HCT116 (cell line): ENCODE results near the gene FOXP1. TPM values are rescaled to one million over a fixed set of nuclear protein-coding genes. Genes with fewer than 3 reads are reported as not detected.

Experiments used
- ATAC-seq: fragments of 200-7000 bp; cut with Tn5 transposase; 2 replicates; pipeline ENCODE4 v1.9.1; 2020; ENCODE audit warnings: mild to moderate bottlenecking, moderate library complexity
- BruUV-seq: library from RNA; stranded (reverse); fragments of 400-500 nt; replicated peaks from 2 replicates; lab custom pipeline; 2021; lab: Mats Ljungman, UMichigan
- CTCF ChIA-PET: fragments of 300-600 bp; sonication (Branson Sonifier 250); formaldehyde crosslinking; loops from one replicate; lab custom pipeline; 2021; ENCODE audit warnings: antibody characterized with exemption; lab: Charles Lee
- POLR2A ChIA-PET: fragments of 300-600, 350-600 bp; sonication (Branson Sonifier 250); formaldehyde crosslinking; loops from one replicate; lab custom pipeline; 2021; ENCODE audit warnings: antibody characterized with exemption; lab: Charles Lee
- RAD21 ChIA-PET, 2 experiments: fragments of 300-600 bp; sonication (Branson Sonifier 250); formaldehyde crosslinking; loops; one replicate each; lab custom pipeline; 2023; ENCODE audit warnings: low total read pairs in 2 of 2; ENCODE audit not compliant: uncharacterized antibody in 2 of 2, unreplicated experiment in 2 of 2, low non-redundant PET in 1 of 2; lab: Charles Lee
- DNase-seq: peaks from one replicate; pipeline ENCODE4 v3.0.0-alpha.2; 2010; ENCODE audit warnings: low read depth, low spot score
- H2AFZ ChIP-seq: fragments of 200-600 bp; shearing (Covaris generic), sonication (generic); 2 replicates; pipeline ENCODE4 v1.6.1; 2017; ENCODE audit warnings: low read depth, mixed run types, mixed read lengths, antibody characterized with exemption, low read length; ENCODE audit not compliant: poor library complexity, severe bottlenecking
- H3K27ac ChIP-seq: 2 replicates; pipeline ENCODE4 v1.5.1; 2012; ENCODE audit warnings: low read depth, low read length
- H3K27me3 ChIP-seq: fragments of 200-600 bp; sonication (generic); 2 replicates; pipeline ENCODE4 v1.6.1; 2016; ENCODE audit warnings: mixed run types, low read length, mixed read lengths; ENCODE audit not compliant: insufficient read depth
- H3K36me3 ChIP-seq, 2 experiments: fragments of 200-500 bp in 1 of 2; fragments of 200-600 bp in 1 of 2; sonication (Bioruptor generic) in 1 of 2; sonication (generic) in 1 of 2; 2 replicates each; pipeline versions ENCODE4 v1.5.1 to v1.6.1; 2014 to 2016; ENCODE audit warnings: low read length in 2 of 2, inconsistent platforms in 1 of 2, mixed read lengths in 1 of 2, mixed run types in 1 of 2; ENCODE audit not compliant: insufficient read depth in 2 of 2, control insufficient read depth in 1 of 2
- H3K4me1 ChIP-seq, 2 experiments: fragments of 200-600 bp in 1 of 2; sonication (generic) in 1 of 2; 2 replicates each; pipeline versions ENCODE4 v1.5.1 to v1.6.1; 2012 to 2017; ENCODE audit warnings: low read length in 2 of 2, inconsistent platforms in 1 of 2, mild to moderate bottlenecking in 1 of 2, mixed read lengths in 1 of 2, mixed run types in 1 of 2, moderate library complexity in 1 of 2; ENCODE audit not compliant: insufficient read depth in 2 of 2, control insufficient read depth in 1 of 2
- H3K4me2 ChIP-seq: fragments of 200-600 bp; sonication (generic); 2 replicates; pipeline ENCODE4 v1.6.1; 2017; ENCODE audit warnings: mixed run types, low read length, mixed read lengths
- H3K4me3 ChIP-seq, 2 experiments: fragments of 200-600 bp in 1 of 2; sonication (generic) in 1 of 2; replicated peaks in 1 of 2; 2 replicates each; pipeline ENCODE4 v1.5.1; 2011 to 2016; ENCODE audit warnings: low read length in 2 of 2, control low read depth in 1 of 2, low read depth in 1 of 2, mild to moderate bottlenecking in 1 of 2, mixed read lengths in 1 of 2, mixed run types in 1 of 2
- H3K79me2 ChIP-seq: fragments of 200-600 bp; sonication (generic); 2 replicates; pipeline ENCODE4 v1.6.1; 2017; ENCODE audit warnings: mild to moderate bottlenecking, mixed run types, low read length, moderate library complexity, mixed read lengths; ENCODE audit not compliant: insufficient read depth
- H3K9ac ChIP-seq: fragments of 200-600 bp; sonication (generic); 2 replicates; pipeline ENCODE4 v1.6.1; 2016; ENCODE audit warnings: low read length, mixed read lengths
- H3K9me2 ChIP-seq: fragments of 200-600 bp; sonication (generic), shearing (Covaris generic); 2 replicates; pipeline ENCODE4 v1.6.1; 2017; ENCODE audit warnings: mixed run types, mild to moderate bottlenecking, moderate library complexity; ENCODE audit not compliant: insufficient read depth
- H3K9me3 ChIP-seq, 2 experiments: fragments of 200-500 bp in 1 of 2; fragments of 200-600 bp in 1 of 2; sonication (Bioruptor generic) in 1 of 2; sonication (generic) in 1 of 2; 2 replicates each; pipeline ENCODE4 v1.6.1; 2014 to 2017; ENCODE audit warnings: low read length in 2 of 2, mixed read lengths in 2 of 2, inconsistent platforms in 1 of 2, low read depth in 1 of 2, mild to moderate bottlenecking in 1 of 2, mixed run types in 1 of 2, moderate library complexity in 1 of 2; ENCODE audit not compliant: control insufficient read depth in 1 of 2, insufficient read depth in 1 of 2
- H4K20me1 ChIP-seq: fragments of 200-600 bp; sonication (generic), shearing (Covaris generic); 2 replicates; pipeline ENCODE4 v1.6.1; 2017; ENCODE audit warnings: mixed run types, mild to moderate bottlenecking, moderate library complexity; ENCODE audit not compliant: insufficient read depth
- CEBPB ChIP-seq: IDR thresholded peaks from 2 replicates; pipeline ENCODE4 v1.6.1; 2012; ENCODE audit warnings: low read depth
- EGR1 ChIP-seq: IDR thresholded peaks from 2 replicates; pipeline ENCODE4 v1.6.1; 2012; ENCODE audit warnings: low read depth
- ELF1 ChIP-seq: IDR thresholded peaks from 2 replicates; pipeline ENCODE4 v1.6.1; 2012; ENCODE audit warnings: low read depth, borderline replicate concordance
- EZH2 ChIP-seq: fragments of 200-600 bp; sonication (generic); IDR thresholded peaks from 2 replicates; pipeline ENCODE4 v1.6.1; 2017; ENCODE audit warnings: antibody characterized with exemption, mixed run types
- EZH2phosphoT487 ChIP-seq: fragments of 200-600 bp; IDR thresholded peaks from 2 replicates; pipeline ENCODE4 v1.6.1; 2018; ENCODE audit warnings: antibody characterized with exemption, borderline replicate concordance
- FOSL1 ChIP-seq: IDR thresholded peaks from 2 replicates; pipeline ENCODE4 v1.6.1; 2012; ENCODE audit warnings: low read depth
- POLR2A ChIP-seq: IDR thresholded peaks from 2 replicates; pipeline ENCODE4 v1.7.0; 2011; ENCODE audit warnings: borderline replicate concordance; ENCODE audit not compliant: insufficient read depth, insufficient read length; ENCODE audit errors: extremely low read depth
- RAD21 ChIP-seq: IDR thresholded peaks from 2 replicates; pipeline ENCODE4 v1.6.1; 2012; ENCODE audit warnings: low read depth, mild to moderate bottlenecking
- TCF7L2 ChIP-seq: IDR thresholded peaks from 2 replicates; pipeline ENCODE4 v1.7.0; 2011; ENCODE audit warnings: borderline replicate concordance, inconsistent platforms; ENCODE audit not compliant: insufficient read depth, insufficient read length; ENCODE audit errors: extremely low read depth
- ZNF274 ChIP-seq: fragments of 200-500 bp; sonication (Bioruptor generic); IDR thresholded peaks from 2 replicates; pipeline ENCODE4 v1.6.1; 2014; ENCODE audit warnings: mild to moderate bottlenecking, low read depth, low read length, inconsistent platforms
- intact Hi-C: fragments of 100-400 bp; cut with micrococcal nuclease; formaldehyde crosslinking; loops from 2 replicates; pipeline ENCODE4 v1.10.0; 2022
- total RNA-seq: library from RNA; stranded (reverse); gene quantifications from one replicate; pipeline ENCODE4 v1.2.1, GENCODE V29; 2021; ENCODE audit not compliant: unreplicated experiment
- TF ChIP-seq, protein P1 (sequence below): IDR thresholded peaks from 2 replicates; pipeline ENCODE4 v1.6.1; 2012
- TF ChIP-seq, protein P2 (sequence below): IDR thresholded peaks from 2 replicates; pipeline ENCODE4 v1.6.1; 2012
- TF ChIP-seq, protein P3 (sequence below): IDR thresholded peaks from 2 replicates; pipeline ENCODE4 v1.6.1; 2011; ENCODE audit warnings: mild to moderate bottlenecking, low read length, moderate library complexity; ENCODE audit not compliant: insufficient replicate concordance; ENCODE audit errors: extremely low read depth
- TF ChIP-seq, protein P4 (sequence below), 3 experiments: fragments of 200-600 bp in 1 of 3; sonication (generic) in 1 of 3; IDR thresholded peaks in 2 of 3; conservative IDR thresholded peaks in 1 of 3; 2 replicates each; pipeline ENCODE4 v1.5.1; 2012 to 2017; ENCODE audit warnings: low read depth in 2 of 3, low read length in 2 of 3, antibody characterized with exemption in 1 of 3, borderline replicate concordance in 1 of 3, control low read depth in 1 of 3, mild to moderate bottlenecking in 1 of 3, mixed read lengths in 1 of 3, mixed run types in 1 of 3, moderate library complexity in 1 of 3; ENCODE audit not compliant: insufficient read depth in 1 of 3

The FOXP1 gene
- total RNA-seq, 1 experiment from 2014 or later, result 11.4 TPM

DNA sequence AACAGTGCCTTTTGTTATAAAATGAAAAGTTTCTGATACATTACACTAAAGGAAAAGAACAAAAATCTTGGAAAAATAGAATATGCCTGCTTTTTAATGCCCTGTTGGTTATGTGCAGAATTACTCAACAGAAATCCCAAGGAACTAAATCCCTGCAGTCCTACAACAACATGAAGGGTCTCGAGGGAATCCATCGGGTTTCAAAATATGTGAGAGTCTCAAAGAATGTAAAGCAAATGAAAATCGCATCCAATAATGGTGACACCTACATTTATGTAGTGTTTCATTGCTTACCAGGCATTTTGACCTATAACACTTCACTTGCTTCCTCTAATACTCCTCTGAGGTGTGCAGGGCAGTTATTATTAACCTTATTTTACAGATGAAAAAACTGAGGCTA is 411.3 kb downstream of the FOXP1 start:
- H3K27me3 ChIP-seq, result no peaks in the 10 kb centered on the region
- RAD21 ChIA-PET, result no interaction called here
- POLR2A ChIA-PET, result no interaction called here
- ATAC-seq (no peak), DNase-seq (no peak)
- CTCF ChIA-PET, result no interaction called here
- H3K4me1 ChIP-seq, result no peaks in the 10 kb centered on the region
- H3K9ac ChIP-seq, result no peak overlapping the region
- no peak overlapping the region for H3K4me3 ChIP-seq
- H3K79me2 ChIP-seq, result no peaks in the 10 kb centered on the region
- H3K4me2 ChIP-seq, result no peak overlapping the region
- no peaks in the 10 kb centered on the region for H3K36me3 ChIP-seq
- no peaks in the 10 kb centered on the region for H4K20me1 ChIP-seq
- no peaks in the 10 kb centered on the region for H3K9me3 ChIP-seq
- H3K9me2 ChIP-seq, result no peaks in the 10 kb centered on the region
- intact Hi-C loops, result no loop called here
- no peak overlapping the region for H2AFZ ChIP-seq
- H3K27ac ChIP-seq, result no peak overlapping the region
- TF ChIP-seq ZNF274 (no peak), RAD21 (no peak), FOSL1 (no peak), TCF7L2 (no peak), EGR1 (no peak)
- TF ChIP-seq, protein P1, sequence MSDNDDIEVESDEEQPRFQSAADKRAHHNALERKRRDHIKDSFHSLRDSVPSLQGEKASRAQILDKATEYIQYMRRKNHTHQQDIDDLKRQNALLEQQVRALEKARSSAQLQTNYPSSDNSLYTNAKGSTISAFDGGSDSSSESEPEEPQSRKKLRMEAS, result no peak
- TF ChIP-seq, all 23 proteins: peak for 0
- no TSS peak for BruUV-seq

DNA sequence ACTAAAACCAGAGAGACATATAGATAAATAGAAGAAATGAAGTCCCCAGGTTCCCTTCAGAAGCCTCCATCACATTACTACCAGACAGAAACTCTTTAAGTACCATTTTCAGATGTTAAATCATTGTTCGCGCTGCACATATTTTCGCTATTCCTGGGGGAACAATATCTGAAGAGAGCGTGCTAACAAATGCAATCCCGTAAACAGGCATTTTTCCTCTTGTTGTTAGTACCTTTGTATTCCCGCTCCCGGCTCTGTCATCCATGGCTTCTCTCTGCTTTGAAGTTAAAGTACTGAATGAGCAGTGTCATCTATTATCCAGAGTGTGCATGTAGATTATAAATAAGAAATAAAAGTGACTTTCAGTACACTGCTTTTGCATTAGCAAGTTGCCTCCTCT is 412.3 kb downstream of the FOXP1 start:
- Histone ChIP-seq H3K79me2 (no peaks in the 10 kb centered on the region), H3K36me3 (no peaks in the 10 kb centered on the region)

More for the DNA sequence above, 412.3 kb downstream of the FOXP1 start:
- no peak for DNase-seq
- ChIA-PET POLR2A (no interaction called here), CTCF (no interaction called here), RAD21 (no interaction called here)
- intact Hi-C loops, result no loop called here
- no peaks in the 10 kb centered on the region for H3K27me3 ChIP-seq
- no peak for TF ChIP-seq CEBPB
- TF ChIP-seq, protein P2, sequence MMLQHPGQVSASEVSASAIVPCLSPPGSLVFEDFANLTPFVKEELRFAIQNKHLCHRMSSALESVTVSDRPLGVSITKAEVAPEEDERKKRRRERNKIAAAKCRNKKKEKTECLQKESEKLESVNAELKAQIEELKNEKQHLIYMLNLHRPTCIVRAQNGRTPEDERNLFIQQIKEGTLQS, result no peak
- no peak for TF ChIP-seq EZH2phosphoT487
- TF ChIP-seq EZH2, result no peak
- TF ChIP-seq, protein P3, sequence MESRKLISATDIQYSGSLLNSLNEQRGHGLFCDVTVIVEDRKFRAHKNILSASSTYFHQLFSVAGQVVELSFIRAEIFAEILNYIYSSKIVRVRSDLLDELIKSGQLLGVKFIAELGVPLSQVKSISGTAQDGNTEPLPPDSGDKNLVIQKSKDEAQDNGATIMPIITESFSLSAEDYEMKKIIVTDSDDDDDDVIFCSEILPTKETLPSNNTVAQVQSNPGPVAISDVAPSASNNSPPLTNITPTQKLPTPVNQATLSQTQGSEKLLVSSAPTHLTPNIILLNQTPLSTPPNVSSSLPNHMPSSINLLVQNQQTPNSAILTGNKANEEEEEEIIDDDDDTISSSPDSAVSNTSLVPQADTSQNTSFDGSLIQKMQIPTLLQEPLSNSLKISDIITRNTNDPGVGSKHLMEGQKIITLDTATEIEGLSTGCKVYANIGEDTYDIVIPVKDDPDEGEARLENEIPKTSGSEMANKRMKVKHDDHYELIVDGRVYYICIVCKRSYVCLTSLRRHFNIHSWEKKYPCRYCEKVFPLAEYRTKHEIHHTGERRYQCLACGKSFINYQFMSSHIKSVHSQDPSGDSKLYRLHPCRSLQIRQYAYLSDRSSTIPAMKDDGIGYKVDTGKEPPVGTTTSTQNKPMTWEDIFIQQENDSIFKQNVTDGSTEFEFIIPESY, result no peak
- TF ChIP-seq ELF1, result no peak
- TF ChIP-seq RAD21, result no peak
- TF ChIP-seq, protein P1, result no peak
- TF ChIP-seq, protein P4, sequence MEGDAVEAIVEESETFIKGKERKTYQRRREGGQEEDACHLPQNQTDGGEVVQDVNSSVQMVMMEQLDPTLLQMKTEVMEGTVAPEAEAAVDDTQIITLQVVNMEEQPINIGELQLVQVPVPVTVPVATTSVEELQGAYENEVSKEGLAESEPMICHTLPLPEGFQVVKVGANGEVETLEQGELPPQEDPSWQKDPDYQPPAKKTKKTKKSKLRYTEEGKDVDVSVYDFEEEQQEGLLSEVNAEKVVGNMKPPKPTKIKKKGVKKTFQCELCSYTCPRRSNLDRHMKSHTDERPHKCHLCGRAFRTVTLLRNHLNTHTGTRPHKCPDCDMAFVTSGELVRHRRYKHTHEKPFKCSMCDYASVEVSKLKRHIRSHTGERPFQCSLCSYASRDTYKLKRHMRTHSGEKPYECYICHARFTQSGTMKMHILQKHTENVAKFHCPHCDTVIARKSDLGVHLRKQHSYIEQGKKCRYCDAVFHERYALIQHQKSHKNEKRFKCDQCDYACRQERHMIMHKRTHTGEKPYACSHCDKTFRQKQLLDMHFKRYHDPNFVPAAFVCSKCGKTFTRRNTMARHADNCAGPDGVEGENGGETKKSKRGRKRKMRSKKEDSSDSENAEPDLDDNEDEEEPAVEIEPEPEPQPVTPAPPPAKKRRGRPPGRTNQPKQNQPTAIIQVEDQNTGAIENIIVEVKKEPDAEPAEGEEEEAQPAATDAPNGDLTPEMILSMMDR (IDR thresholded peaks at IDR 0.05 in 2 of 3, conservative IDR thresholded peaks at IDR 0.05 in 1 of 3; ENCODE audit: borderline replicate concordance in 1 of 3, insufficient read depth in 1 of 3, low read depth in 2 of 3, low read length in 2 of 3), result no peak
- no peak for TF ChIP-seq POLR2A
- H3K4me1 ChIP-seq, result no peaks in the 10 kb centered on the region
- no peaks in the 10 kb centered on the region for H3K9me3 ChIP-seq
- no peaks in the 10 kb centered on the region for H4K20me1 ChIP-seq
- H3K9ac ChIP-seq, result no peak overlapping the region
- no TSS peak for BruUV-seq
- H3K4me2 ChIP-seq, result no peak overlapping the region
- ATAC-seq, result no peak
- no peak overlapping the region for H2AFZ ChIP-seq
- no peaks in the 10 kb centered on the region for H3K9me2 ChIP-seq
- no peak overlapping the region for H3K4me3 ChIP-seq
- H3K27ac ChIP-seq, result no peak overlapping the region
